Muscle of arm (tissue), 12 donors: ENCODE data around the gene CDC45. TPM values are rescaled to one million over a fixed set of nuclear protein-coding genes. Genes with fewer than 3 reads are reported as not detected.

Experiments
- DNase-seq: peaks from one replicate; pipeline ENCODE4 v3.0.0-alpha.2; 2013
- polyA plus RNA-seq, 12 donors: library from polyadenylated mRNA; unstranded; fragments of 120-200 nt; gene quantifications; one replicate each; pipeline ENCODE4 v1.2.1, GENCODE V29; 2013; ENCODE audit not compliant: insufficient read length in 12 of 12

The CDC45 gene
- polyA plus RNA-seq, 12 donors: 5.0 to 18.3 (median 9.4) TPM; not detected in 2

DNA sequence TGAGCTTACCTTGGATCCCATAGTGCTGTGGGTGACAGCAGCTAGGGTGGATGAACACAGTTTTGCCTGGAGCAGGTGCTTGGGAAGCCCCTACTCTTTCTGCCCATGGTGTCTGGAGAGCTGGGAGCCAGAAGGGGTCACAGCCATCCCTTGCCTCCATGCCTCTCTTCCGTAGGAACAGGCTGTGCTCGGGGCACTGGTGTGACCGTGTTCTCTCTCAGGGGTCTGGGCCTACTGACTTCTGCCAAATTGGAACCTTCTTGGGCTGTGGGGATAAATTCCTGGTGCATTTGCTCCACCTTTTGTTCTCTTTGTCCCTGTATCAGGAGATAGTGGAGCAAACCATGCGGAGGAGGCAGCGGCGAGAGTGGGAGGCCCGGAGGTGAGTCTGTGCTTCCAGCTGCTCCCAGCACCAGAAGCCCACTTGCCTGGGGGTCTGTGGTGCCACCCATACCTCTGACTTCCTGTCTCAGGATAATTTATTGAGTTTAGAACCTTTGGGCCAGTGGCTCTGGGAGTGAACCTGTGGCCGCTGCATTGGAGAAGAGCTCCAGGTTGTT, 14.4 kb downstream of the CDC45 start:
- DNase-seq: no peak

DNA sequence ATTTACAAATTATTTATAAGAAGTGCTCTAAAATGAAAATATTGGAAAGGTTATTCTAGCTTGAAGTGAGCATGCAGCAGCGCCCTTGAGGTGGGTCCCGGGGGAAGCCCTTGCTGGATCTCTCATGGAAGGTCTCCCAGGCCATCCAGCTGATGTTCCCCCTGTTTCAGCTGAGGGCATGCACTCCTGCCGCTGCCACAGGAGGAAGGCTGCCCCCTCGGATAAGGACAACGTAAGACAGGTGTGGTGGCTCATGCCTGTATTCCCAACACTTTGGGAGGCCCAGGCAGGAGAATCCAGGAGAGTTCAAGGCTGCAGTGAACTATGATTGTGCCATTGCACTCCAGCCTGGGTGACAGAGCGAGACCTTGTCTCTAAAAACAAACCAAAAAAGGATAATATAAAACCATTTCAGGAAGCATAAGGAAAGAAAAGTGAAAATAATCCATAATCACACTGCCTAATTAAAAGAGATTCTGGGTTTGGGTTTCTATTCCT, 15.0 kb downstream of the CDC45 start:
- no peak for DNase-seq

DNA sequence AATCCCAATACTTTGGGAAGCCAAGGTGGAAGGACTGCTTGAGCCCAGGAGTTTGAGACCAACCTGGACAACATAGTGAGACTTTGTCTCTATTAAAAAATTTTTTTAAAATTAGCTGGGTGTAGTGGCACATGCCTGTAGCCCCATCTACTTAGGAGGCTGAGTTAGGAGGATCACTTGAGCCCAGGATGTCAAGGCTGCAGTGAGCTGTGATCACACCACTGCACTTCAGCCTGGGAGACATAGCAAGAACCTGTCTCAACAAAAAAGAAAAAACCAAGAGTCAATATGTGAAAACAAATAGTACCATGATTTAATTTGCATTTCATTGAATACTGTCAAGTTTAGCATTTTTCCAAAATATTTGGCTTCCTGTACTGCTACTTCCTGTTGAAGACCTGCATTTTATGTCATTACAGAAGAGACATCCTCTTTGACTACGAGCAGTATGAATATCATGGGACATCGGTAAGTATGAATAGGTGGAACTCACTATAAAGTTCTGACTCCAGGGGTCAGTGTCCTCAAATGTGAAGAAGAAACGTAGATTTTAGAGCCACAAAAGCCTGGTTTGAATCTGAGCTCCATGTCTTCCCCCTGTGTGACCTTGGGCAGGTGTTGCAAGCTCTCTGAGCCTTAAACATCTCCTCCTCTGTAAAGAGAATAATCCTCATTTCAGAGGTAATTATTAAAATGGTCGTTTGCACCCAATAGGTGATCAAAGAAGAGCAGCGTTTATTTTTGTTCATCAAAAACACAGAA, 16.0 kb downstream of the CDC45 start:
- DNase-seq: no peak

DNA sequence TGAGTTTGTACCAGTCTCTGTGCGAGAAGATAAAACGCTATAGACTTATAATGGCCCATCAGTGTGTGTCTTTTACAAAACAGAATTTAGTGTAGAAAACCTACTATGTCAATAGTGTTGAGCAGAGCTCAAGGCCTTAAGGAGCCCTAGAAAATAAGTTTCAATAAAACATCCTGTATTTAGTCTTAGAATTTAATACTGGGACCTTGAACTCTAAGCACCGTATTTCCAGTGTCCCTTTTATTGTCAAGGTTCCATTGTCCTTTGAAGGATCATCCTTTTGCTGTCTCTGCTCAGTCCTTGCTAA, 16.6 kb downstream of the CDC45 start:
- no peak for DNase-seq

DNA sequence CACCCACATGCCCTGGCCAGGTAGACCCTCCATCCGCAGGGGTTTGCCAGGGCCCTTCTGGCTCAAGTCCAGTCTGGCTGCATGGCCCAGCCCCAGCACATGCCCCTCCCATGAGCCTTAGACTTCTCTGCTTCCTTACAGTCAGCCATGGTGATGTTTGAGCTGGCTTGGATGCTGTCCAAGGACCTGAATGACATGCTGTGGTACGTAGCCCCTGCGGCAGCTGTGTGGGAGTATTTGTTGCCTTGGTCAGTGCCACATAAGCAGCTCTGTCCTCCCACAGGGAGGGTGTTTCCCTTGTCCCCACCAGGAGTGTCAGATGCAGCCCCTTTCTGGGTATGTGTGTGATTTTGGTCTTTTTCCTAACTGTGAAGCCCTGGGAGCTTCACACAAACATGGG, 17.5 kb downstream of the CDC45 start:
- DNase-seq: no peak

DNA sequence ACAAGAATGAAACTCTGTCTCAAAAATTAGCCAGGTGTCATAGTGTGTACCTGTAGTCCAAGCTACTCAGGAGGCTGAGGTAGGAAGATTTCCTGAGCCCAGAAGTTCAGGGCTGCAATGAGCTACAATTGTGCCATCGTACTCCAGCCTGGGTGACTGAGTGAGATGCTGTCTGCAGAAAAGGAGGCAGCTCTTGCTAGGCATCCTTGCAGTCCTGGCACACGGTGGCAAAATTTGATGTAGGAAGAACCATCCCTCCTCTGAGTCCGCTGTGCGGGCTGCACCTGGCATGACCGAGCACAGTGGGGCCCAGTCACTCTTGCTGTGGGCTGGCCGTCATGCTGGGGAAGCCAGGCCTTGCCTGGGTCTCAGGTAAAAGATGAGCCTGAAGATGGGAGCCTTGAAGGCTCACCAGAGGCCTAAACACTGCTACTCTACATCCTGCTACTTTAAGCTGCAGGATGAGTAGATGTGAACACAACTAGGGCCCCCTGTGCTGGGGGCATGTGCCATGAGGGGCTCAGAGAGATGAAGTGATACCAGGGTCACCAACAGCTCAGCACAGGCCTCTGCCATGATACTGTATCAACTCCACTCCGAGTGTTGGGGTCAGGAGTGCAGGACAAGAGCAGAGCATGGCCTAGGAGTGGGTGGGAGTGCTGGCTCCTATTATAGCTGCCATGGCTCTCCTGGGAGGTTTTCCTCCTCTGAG, 18.6 kb downstream of the CDC45 start:
- DNase-seq: no peak

DNA sequence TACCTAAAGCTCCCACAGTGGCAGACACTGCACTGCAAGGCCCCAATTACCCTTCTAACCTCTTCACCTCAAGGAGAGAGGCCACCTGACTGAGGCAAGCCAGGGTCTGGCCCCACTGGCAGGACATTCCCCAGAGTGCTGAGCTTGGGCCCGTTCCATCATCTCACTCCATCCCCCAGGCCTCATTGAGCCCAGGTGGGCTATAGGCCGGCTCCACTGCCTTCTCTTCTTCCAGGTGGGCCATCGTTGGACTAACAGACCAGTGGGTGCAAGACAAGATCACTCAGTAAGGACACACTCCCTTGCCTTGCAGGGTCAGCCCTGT, 19.1 kb downstream of the CDC45 start:
- DNase-seq: no peak

DNA sequence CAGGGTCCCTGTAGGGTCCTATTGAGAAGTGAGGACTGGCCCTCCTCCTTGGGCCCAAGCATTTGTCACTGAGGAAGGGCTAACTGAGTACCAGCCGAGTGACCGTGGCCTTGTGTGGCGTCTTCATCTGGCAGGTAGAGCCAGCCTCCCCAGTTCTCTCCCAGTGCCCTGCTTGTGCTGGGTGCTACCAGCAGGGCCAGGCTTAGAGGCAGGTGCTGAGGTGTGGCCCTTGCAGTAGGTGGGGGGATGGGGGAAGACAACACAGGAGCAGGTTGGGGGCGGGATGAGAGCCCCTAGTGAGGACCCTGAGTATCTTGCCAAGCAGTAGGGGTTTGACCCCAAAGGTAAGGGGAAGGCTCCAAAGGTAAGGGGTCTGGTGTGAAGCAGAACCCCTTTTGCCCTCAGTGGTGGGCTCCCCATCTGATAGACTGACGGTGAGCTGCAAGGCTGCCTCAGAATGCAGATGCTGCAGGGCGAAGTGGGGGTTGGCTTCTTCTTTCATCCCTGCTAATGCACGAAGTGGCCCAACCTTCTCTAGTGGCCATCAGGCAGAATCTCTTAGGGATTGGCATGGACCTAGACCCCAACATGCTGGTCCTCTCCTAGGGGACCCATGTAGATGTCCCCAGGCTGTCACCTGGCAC, 19.6 kb downstream of the CDC45 start:
- DNase-seq: no peak

DNA sequence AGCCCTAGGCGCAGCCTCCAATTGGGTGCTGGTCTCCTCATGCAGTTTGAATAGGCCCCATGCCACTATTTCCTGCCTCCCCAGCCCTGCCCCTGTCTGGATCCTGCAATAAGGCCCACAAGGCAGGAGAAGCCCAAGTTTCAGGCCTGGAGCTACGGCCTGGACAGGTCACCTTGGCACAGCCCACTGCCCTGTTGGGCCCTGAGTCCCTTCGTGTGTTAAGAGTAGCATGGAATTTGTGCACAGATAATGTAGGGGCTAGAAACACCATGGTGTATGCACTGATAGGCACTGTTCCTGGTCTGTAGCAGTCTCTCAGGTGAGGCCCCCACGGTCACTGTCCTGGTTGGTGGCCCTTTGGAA, 20.1 kb downstream of the CDC45 start:
- DNase-seq: no peak

DNA sequence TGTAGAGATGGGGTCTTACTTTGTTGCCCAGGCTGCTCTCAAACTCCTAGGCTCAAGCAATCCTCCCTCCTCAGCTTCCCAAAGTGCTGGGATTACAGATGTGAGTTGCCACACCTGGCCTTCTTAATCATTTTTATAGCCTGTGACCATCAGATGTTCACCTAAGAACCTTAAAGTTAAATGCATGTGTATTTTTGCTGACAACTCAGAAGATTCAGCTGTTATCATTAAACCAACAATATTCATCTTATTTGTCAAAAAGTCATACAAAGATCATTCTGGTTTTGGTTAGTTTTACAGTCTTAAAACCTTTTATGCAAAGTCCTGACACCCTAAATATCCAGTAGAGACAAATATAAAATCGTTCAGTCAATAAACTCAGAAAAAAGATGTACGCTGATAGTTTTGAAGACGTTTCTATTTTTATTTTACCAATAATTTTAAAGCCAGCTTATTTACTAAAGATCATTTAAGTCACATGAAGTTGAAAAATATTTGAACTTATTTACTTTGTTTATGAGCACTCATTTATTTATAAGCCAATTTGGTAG, 22.3 kb downstream of the CDC45 start:
- no peak for DNase-seq

DNA sequence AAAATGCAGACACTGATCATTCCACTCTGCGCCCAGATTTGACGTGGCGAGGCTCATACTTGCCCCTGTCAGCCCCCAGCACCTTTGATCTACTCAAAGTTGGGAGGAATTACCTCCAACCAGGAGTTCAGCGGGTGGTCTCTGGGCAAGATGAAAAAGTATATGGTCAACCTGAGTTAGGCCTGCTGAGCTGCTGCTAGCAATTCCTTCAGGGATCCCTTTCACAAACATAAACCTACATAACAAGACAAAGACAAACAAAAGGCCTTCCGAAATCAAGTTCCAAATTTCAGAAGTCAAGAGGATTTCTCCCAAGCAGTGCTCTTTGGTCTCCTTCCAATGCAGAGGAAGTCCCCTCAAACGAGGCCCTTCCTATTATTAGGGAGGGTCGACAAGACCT, 23.6 kb downstream of the CDC45 start:
- no peak for DNase-seq

DNA sequence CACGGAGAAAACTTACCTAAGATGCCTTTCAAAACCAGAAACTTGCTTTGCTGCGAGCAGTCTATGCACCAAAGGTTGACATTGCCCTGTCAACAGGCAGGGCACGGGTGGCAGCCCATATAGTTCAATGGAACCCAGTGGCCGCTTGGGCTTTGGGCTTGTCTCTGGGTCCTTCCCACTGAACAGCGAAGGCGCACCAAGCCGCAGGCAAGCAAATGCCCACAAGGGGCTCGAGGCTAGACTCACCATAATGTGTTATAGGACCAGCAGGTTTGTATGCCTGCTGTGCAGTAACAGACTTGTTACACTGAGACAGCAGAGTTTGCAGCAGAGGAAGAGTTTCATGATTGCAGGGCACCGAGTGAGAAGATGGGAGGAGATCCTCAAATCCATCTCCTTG, 24.1 kb downstream of the CDC45 start:
- DNase-seq: no peak

DNA sequence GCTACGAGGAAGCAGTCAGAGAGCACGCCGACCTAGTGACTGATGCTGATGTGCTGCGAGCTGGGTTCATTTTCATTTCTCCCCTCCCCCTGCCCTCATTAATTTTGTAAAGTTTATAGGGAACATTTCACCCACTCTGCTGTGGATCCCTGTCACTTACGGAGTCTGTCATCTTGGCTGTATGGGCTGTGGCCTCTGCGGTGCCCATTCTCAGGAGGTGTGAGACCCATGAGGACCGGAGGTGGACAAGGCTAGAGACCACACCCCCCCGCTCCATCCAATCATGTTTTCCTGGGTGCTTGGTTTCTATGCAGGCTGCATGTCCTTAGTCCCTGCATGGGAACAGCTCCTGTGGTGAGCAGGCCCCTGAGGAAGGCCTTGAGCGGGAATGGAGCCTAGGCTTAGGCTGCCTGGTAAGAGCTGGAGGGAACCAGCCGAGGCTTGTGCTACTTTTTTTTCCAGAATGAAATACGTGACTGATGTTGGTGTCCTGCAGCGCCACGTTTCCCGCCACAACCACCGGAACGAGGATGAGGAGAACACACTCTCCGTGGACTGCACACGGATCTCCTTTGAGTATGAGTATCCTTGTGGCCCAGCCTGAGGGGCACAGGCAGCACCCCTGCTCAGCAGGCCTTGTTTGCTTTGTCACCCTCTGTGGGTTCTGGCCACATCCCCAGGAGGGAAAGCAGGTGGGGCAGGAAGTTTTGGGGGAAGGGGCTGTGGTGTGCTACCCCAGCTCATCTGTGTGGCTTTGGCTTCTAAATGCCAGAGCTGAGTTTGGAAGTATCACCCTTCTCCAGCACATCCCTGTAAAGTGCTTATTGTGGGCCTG, 25.4 kb downstream of the CDC45 start:
- no peak for DNase-seq

DNA sequence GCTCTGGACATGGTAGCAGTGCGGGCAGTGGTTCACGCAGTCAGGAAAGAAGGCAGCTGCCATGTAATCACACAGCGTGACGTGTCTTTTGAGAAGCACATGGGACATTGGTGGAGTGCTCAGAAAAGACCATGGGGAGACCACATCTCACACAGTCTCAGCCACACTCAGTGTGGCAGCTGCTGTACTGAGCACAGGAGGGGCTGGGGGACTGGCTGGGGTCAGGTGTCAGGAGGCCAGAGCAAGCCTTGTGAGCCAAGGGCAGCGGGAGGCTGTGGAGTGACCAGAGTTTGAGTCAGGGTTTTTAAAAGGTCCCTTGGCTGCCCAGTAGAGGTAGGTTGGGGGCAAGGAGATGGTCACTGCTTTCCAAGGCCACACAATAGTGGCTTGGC, 26.0 kb downstream of the CDC45 start:
- DNase-seq: no peak

DNA sequence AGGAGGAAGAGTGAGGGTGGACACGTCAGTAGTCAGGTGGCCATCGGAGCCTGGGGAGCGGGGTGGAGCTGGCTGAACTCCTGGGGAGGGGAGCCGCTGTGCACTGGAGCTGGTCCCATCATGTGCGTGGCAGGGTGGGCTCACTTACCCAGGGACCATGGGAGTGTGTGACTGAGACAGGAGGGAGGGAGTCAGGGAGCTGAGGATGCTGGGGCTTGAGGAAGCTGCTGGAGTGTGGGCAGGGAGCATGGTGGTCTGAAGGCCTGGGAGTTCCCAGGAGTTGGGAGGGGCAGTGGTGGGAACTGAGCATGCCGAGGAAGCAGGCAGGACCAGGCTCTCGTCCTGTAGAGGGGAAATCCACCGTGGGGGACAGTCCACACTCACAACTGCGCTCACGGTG, 26.5 kb downstream of the CDC45 start:
- no peak for DNase-seq

DNA sequence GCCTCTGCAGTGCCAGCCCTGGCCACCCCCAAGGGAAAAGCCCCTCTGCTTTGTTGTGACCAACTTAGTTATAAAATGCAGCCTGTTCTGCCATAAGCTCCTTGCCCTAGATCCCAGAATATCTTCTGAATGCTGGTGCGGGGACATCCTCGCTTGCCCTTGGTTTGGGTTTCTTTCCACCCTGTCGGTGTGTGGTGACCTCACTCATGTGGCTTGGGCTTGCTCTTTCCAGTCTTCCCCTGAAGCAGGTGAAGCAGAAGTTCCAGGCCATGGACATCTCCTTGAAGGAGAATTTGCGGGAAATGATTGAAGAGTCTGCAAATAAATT, 27.8 kb downstream of the CDC45 start:
- DNase-seq: no peak

DNA sequence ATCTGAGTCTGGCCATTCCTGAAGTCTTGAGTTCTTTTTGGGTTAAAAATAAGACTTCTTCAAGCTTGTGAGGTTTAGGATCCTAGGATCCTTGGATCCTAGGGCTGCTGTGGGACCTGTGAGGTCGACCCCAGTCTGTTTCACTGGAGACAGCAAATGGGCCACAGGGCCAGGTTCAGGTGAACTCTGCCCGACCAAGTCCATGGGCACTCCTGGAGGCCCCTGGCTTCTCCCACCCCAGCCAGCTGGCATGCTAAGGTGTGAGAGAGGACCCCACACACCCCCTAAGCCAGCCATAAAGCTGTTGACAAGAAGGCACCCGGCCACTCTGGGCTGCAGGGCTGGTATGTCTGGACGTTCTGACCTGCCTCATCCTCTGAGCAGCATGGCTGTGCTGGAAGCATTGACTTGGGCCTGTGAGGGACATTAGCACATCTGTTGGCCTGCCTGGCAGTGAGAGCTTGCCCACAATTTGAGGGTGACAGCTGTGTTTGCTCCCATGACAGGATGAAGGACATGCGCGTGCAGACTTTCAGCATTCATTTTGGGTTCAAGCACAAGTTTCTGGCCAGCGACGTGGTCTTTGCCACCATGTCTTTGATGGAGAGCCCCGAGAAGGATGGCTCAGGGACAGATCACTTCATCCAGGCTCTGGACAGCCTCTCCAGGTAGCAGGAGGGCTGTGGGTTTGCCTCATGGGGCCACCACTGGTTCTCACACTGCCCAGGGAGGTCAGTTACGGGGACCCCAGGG, 28.5 kb downstream of the CDC45 start:
- no peak for DNase-seq

DNA sequence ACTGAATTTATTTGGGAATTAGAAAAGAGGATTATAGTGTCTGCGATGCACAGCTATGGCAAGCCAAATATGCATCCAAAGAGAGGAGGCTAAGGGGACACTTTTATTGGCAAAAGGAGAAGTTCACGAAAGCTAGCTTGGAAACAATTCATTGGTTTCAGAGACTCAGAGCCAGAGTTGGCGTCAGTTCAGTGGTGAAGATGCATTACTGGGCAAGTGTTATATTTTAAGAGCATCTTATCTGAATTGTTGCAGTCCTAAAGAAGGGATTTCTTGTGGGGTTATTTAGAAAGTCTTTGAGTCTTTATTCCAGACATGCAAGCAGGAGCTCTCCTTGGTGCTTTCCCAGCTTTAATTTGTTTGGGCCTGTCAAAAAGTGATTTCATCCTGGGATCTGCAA, 29.5 kb downstream of the CDC45 start:
- no peak for DNase-seq

DNA sequence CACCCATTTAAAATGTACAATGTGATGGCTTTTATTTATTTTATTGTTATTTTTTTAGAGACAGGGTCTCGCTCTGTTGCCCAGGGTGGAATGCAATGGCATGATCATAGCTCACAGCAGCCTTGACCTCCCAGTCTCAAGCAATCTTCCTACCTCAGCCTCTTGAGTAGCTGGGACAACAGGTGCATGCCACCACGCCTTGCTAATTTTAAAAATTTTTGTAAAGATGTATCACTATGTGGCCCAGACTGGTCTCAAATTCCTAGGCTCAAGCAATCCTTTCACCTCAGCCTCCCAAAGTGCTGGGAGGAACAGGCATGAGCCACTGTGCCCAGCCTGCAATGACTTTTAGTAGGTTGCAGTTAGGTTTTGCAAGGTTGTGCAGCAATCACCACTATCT, 30.2 kb downstream of the CDC45 start:
- no peak for DNase-seq

DNA sequence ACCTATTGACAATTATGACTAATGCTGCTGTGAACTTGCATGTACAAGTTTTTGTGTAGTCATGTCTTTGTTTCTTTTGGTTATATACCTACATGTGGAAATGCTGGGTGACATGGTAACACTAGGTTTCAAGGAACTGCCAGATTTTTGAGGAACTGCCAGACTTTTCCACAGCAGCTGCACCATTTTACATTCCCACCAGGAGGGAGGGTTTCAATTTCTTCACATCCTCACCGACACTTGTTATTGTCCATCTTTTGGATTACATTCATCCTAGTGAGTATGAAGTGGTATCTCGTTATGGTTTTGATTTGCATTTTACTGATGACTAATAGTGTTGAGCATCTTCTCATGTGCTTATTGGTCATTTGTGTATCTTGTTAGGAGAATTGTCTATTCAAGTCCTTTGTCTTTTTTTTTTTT, 31.2 kb downstream of the CDC45 start:
- DNase-seq: no peak

DNA sequence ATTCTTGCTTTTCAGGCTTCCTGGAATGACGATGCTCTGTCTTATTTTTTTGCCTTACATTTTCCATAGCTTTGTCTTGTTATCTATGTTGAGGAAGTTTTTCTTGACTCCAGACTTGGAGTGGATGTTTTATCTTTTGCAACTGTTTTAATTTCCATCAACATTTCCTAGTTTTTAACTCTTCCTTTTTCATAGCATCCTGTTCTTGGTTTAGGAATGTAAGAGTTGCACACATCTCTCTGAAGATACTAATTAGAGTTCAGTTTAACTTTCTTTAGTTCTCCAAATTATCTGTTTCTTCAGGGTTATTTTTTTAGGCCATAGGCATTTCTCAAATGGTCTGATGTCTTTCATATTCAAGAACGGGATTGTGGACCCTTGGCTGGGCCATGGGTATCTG, 34.1 kb downstream of the CDC45 start:
- no peak for DNase-seq
